ENCODE results near the gene AADACL4.

The AADACL4 gene

GRCh38 chr1:12601700-12602658, 41.9 kb upstream of the AADACL4 start:
- 58% methylated on average over 12 of the region's 13 CpGs for WGBS
- Histone ChIP-seq H3K27me3 (ENCODE audit: insufficient read depth, low read length) (no peaks in the 10 kb centered on the region; the same call in none of the 2 replicates), H3K4me1 (ENCODE audit: insufficient read depth, low read length) (peaks cover 24% of the 10 kb centered on the region), H3K27ac (ENCODE audit: low read depth, low read length) (no peak overlapping the region), H3K4me3 (ENCODE audit: low read length) (no peak overlapping the region), H3K9me3 (ENCODE audit: insufficient read depth, low read depth, low read length) (no peaks in the 10 kb centered on the region), H3K36me3 (ENCODE audit: insufficient read depth, low read length) (0 out of 2 replicates have a peak, but pooled peaks cover 4% of the 10 kb centered on the region), H3K9ac (ENCODE audit: low read depth, low read length) (no peak overlapping the region)

DNA sequence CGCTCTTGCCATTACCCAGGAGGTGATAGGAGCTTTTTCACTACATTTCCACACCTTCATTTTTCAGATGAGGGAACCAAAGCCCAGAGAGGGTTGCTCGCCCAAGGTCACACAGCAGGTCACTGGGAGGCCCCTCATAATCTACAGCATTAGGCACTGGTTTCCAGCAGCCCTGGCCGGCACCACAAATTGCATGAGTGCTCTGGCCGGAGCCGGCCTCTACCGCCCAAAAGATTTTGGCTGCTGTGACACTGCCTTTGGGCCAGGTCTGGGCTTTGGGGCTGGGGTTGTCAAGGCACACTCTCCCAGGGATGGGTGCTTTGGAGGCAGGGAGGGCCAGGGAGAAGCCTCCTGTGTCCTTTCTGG, 41.2 kb upstream of the AADACL4 start:
- Histone ChIP-seq H3K9ac (ENCODE audit: low read depth, low read length) (no peak overlapping the region), H3K4me3 (ENCODE audit: low read length) (no peak overlapping the region), H3K27me3 (ENCODE audit: insufficient read depth, low read length) (no peaks in the 10 kb centered on the region; the same call in none of the 2 replicates), H3K4me1 (ENCODE audit: insufficient read depth, low read length) (peaks cover 24% of the 10 kb centered on the region), H3K27ac (ENCODE audit: low read depth, low read length) (no peak overlapping the region), H3K9me3 (ENCODE audit: insufficient read depth, low read depth, low read length) (no peaks in the 10 kb centered on the region), H3K36me3 (ENCODE audit: insufficient read depth, low read length) (peaks cover 4% of the 10 kb centered on the region; the same call in 1 of the 2 replicates)
- 72% methylated on average over 5 of the region's 6 CpGs for WGBS

- H3K4me3 ChIP-seq (ENCODE audit: low read length): no peak overlapping the region
- H3K9ac ChIP-seq (ENCODE audit: low read depth, low read length): no peak overlapping the region
- 75% methylated on average over 9 of the region's 9 CpGs for WGBS
- no peaks in the 10 kb centered on the region; the same call in 1 of the 2 replicates for H3K27me3 ChIP-seq (ENCODE audit: insufficient read depth, low read length)
- peaks cover 4% of the 10 kb centered on the region; the same call in 1 of the 2 replicates for H3K36me3 ChIP-seq (ENCODE audit: insufficient read depth, low read length)
- H3K4me1 ChIP-seq (ENCODE audit: insufficient read depth, low read length): peaks cover 24% of the 10 kb centered on the region
- no peak overlapping the region for H3K27ac ChIP-seq (ENCODE audit: low read depth, low read length)
- H3K9me3 ChIP-seq (ENCODE audit: insufficient read depth, low read depth, low read length): no peaks in the 10 kb centered on the region
Observed at GRCh38 chr1:12603224-12603623, 40.7 kb upstream of the AADACL4 start.

DNA sequence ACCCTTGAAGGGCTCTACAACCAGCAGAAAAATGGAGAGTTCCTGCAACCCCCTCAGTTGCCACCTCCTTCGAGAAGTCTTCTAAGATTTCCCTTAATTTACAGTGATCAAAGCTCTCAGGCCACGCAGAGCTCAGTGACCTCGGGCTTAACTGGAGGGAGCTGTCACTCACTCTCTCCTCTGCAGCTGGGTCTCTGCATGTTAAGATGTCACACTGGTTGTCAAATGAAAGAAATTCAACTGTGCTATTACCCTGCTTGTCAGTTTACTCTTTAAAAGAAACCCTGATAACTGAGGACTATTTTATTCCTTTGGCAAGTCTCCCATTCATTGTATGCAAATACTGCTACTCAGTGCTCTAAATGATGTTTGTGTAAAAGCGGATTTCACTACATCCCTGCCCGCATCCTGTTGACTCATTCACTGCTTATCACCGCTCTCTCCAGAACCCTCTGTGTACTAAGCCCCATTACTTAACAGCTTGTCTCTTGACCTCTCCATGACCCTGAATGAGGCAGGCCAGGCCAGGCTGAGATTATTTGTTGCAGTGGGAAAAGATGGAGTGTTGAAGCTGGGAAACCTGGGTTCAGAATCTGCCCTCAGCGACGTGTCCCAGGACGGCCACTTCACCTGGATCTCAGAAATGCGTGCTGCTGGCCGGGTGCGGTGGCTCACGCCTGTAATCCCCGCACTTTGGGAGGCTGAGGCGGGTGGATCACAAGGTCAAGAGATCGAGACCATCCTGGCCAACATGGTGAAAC, 39.6 kb upstream of the AADACL4 start:
- no peak overlapping the region for H3K27ac ChIP-seq (ENCODE audit: low read depth, low read length)
- no peaks in the 10 kb centered on the region for H3K9me3 ChIP-seq (ENCODE audit: insufficient read depth, low read depth, low read length)
- H3K4me3 ChIP-seq (ENCODE audit: low read length): no peak overlapping the region
- no peaks in the 10 kb centered on the region; the same call in 1 of the 2 replicates for H3K27me3 ChIP-seq (ENCODE audit: insufficient read depth, low read length)
- 53% methylated on average over 16 of the region's 16 CpGs for WGBS
- H3K36me3 ChIP-seq (ENCODE audit: insufficient read depth, low read length): peaks cover 4% of the 10 kb centered on the region; the same call in 1 of the 2 replicates
- H3K4me1 ChIP-seq (ENCODE audit: insufficient read depth, low read length): peaks cover 24% of the 10 kb centered on the region
- H3K9ac ChIP-seq (ENCODE audit: low read depth, low read length): no peak overlapping the region

DNA sequence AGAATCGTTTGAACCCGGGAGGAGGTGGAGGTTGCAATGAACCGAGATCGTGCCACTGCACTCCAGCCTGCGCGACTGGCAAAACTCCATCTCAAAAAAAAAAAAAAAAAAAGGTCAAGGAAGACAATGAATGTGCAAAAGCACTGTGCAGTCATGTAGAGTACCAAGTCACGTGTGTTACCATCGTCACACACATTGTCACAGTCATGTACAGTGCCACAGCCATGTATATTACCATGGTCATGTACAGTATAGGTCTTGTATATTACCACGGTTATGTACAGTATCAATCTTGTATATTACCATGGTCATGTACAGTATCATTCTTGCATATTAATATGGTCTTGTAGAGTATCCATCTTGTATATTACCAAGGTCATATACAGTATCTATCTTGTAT, 38.9 kb upstream of the AADACL4 start:
- no peaks in the 10 kb centered on the region for H3K27me3 ChIP-seq (ENCODE audit: insufficient read depth, low read length)
- 84% methylated on average over 9 of the region's 9 CpGs for WGBS
- H3K9ac ChIP-seq (ENCODE audit: low read depth, low read length): no peak overlapping the region
- peaks cover 4% of the 10 kb centered on the region; the same call in 1 of the 2 replicates for H3K36me3 ChIP-seq (ENCODE audit: insufficient read depth, low read length)
- H3K4me1 ChIP-seq (ENCODE audit: insufficient read depth, low read length): peaks cover 24% of the 10 kb centered on the region
- H3K27ac ChIP-seq (ENCODE audit: low read depth, low read length): no peak overlapping the region
- H3K9me3 ChIP-seq (ENCODE audit: insufficient read depth, low read depth, low read length): no peaks in the 10 kb centered on the region
- no peak overlapping the region for H3K4me3 ChIP-seq (ENCODE audit: low read length)

DNA sequence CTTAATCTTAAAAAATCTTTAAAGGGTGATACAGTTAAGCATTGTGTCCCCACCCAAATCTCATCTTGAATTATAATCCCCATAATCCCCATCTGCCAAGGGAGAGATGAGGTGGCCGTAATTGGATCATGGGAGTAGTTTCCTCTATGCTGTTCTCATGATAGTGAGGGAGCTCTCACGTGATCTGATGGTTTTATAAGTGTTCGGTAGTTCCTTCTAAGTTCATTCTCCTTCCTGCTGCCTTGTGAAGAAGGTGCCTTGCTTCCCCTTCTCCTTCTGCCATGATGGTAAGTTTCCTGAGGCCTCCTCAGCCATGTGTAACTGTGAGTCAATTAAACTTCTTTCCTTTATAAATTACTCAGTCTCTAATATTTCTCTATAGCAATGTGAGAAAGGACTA, 36.6 kb upstream of the AADACL4 start:
- Histone ChIP-seq H3K9ac (ENCODE audit: low read depth, low read length) (no peak overlapping the region), H3K4me1 (ENCODE audit: insufficient read depth, low read length) (peaks cover 16% of the 10 kb centered on the region; the same call in 1 of the 2 replicates), H3K9me3 (ENCODE audit: insufficient read depth, low read depth, low read length) (no peaks in the 10 kb centered on the region), H3K36me3 (ENCODE audit: insufficient read depth, low read length) (peaks cover 8% of the 10 kb centered on the region; the same call in 1 of the 2 replicates), H3K27me3 (ENCODE audit: insufficient read depth, low read length) (no peaks in the 10 kb centered on the region), H3K27ac (ENCODE audit: low read depth, low read length) (no peak overlapping the region), H3K4me3 (ENCODE audit: low read length) (no peak overlapping the region)
- WGBS: 91% methylated on average over 3 of the region's 3 CpGs

DNA sequence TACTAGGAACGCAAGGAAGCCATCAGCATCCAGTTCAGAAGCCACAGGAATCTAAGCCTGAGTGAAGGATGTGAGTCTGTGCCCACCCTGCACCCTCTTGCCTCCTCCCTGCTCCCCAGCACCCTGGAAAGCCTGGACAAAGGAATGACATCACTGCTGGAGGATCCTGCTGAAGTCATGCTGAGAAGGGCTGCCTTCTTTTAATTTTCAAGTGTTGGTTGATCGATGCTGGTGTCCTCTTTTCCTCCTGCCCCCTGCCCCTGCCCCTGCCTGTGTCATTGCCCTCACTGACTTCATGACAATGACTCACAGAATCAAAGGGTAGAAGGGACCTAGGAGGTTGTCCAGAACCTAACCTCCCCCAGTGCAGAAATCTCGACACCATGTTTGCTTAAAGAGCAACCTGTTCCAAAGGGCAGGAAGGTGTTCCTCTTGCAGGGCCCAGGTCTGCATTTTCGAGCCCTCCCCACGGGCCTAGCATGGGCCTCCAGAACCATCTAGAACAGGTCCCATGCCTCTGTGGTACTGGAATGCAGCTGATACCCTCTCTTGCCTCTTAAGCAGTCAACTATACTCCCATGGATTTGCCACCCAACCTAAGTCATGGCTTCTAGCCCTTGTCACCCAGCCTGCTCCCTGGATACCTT, 35.5 kb upstream of the AADACL4 start:
- Histone ChIP-seq H3K27me3 (ENCODE audit: insufficient read depth, low read length) (0 out of 2 replicates have a peak, but pooled peaks cover 2% of the 10 kb centered on the region), H3K4me3 (ENCODE audit: low read length) (no peak overlapping the region), H3K4me1 (ENCODE audit: insufficient read depth, low read length) (peaks cover 8% of the 10 kb centered on the region; the same call in 1 of the 2 replicates), H3K36me3 (ENCODE audit: insufficient read depth, low read length) (peaks cover 12% of the 10 kb centered on the region; the same call in 1 of the 2 replicates), H3K27ac (ENCODE audit: low read depth, low read length) (no peak overlapping the region), H3K9me3 (ENCODE audit: insufficient read depth, low read depth, low read length) (no peaks in the 10 kb centered on the region), H3K9ac (ENCODE audit: low read depth, low read length) (no peak overlapping the region)
- 86% methylated on average over 5 of the region's 5 CpGs for WGBS

DNA sequence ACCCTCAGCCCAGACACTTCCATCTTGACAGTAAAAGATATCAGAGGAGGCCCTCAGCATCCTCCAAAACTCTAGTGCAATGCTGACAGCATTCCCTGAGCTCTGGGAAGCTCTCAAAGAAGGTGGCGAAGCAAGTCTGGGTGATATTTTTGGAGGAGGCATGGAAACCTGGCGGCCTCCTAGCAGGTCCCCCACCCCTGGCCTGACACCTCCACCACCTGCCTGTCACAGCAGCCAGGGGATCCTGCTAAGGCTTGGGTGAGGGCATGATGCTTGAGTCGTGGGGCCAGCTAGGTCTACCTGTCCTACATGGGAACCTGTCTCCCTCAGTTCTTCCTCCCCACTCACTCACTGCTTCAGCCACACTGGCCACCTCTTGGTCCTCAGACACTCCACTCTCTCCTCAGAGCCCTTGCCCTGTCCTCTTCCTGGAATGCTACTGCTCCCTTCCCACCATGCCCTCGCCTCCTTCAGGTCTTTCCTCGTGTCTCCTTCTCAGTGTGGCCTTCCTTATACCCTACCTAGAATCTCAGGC, 34.3 kb upstream of the AADACL4 start:
- Histone ChIP-seq H3K4me1 (ENCODE audit: insufficient read depth, low read length) (peaks cover 6% of the 10 kb centered on the region; the same call in 1 of the 2 replicates), H3K9ac (ENCODE audit: low read depth, low read length) (no peak overlapping the region), H3K36me3 (ENCODE audit: insufficient read depth, low read length) (peaks cover 12% of the 10 kb centered on the region; the same call in 1 of the 2 replicates), H3K4me3 (ENCODE audit: low read length) (no peak overlapping the region), H3K27me3 (ENCODE audit: insufficient read depth, low read length) (0 out of 2 replicates have a peak, but pooled peaks cover 2% of the 10 kb centered on the region), H3K27ac (ENCODE audit: low read depth, low read length) (no peak overlapping the region), H3K9me3 (ENCODE audit: insufficient read depth, low read depth, low read length) (no peaks in the 10 kb centered on the region)
- 93% methylated on average over 5 of the region's 5 CpGs for WGBS

DNA sequence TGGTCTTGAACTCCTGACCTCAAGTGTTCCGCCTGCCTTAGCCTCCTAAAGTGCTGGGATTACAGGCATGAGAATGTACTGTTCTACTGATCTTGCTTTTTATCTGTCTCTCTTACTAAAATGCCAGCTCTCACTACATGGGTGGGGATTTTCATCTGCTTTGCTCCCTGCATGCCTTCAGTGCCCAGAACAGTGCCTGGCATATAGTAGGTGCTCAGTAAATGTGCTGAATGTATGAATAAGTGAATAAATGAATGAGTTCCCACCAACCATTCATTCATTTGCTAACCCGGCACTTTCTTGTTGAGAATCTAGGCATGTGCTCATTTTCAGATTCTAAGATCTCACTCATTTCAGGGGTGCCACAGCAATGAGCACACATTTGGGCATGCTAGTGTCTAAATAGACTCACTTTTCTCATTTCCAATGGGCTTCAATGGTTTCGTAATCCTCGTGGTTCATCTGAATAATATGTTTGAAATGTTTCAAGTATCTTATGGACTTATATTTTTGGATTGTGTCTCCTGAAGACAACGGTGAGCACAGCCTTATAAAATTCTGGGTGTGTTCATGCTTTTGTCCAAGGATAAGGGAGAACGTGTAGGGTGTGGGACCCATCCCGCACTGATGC, 33.5 kb upstream of the AADACL4 start:
- no peaks in the 10 kb centered on the region for H3K9me3 ChIP-seq (ENCODE audit: insufficient read depth, low read depth, low read length)
- 0 out of 2 replicates have a peak, but pooled peaks cover 2% of the 10 kb centered on the region for H3K27me3 ChIP-seq (ENCODE audit: insufficient read depth, low read length)
- peaks cover 8% of the 10 kb centered on the region; the same call in 1 of the 2 replicates for H3K36me3 ChIP-seq (ENCODE audit: insufficient read depth, low read length)
- H3K9ac ChIP-seq (ENCODE audit: low read depth, low read length): no peak overlapping the region
- no peak overlapping the region for H3K27ac ChIP-seq (ENCODE audit: low read depth, low read length)
- 93% methylated on average over 7 of the region's 7 CpGs for WGBS
- H3K4me3 ChIP-seq (ENCODE audit: low read length): no peak overlapping the region
- peaks cover 15% of the 10 kb centered on the region for H3K4me1 ChIP-seq (ENCODE audit: insufficient read depth, low read length)

DNA sequence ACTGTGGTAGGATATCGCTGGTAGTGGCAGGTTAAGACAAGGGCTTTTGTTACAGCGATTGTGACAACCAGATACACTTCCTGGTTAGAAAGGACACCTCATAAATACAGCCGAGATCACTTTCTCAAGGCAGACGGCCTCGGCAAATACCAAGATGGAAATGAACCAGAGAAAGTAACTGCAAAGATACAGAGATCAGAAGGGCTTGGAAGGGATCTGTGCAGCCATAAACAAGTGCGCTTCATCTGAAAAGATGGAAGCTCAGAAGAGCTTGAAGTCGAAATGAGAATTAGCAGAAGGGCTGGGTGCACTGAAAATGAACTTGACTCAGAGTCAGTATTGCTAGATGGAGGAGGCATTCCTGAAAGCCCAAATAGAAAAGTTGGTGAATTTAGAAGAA, 32.9 kb upstream of the AADACL4 start:
- 94% methylated on average over 7 of the region's 7 CpGs for WGBS
- no peak overlapping the region for H3K9ac ChIP-seq (ENCODE audit: low read depth, low read length)
- no peak overlapping the region for H3K27ac ChIP-seq (ENCODE audit: low read depth, low read length)
- no peaks in the 10 kb centered on the region for H3K9me3 ChIP-seq (ENCODE audit: insufficient read depth, low read depth, low read length)
- H3K27me3 ChIP-seq (ENCODE audit: insufficient read depth, low read length): 0 out of 2 replicates have a peak, but pooled peaks cover 2% of the 10 kb centered on the region
- peaks cover 8% of the 10 kb centered on the region; the same call in 1 of the 2 replicates for H3K36me3 ChIP-seq (ENCODE audit: insufficient read depth, low read length)
- H3K4me1 ChIP-seq (ENCODE audit: insufficient read depth, low read length): peaks cover 17% of the 10 kb centered on the region
- H3K4me3 ChIP-seq (ENCODE audit: low read length): no peak overlapping the region

Measured in HUES64 (cell line).